ENCODE results near the gene MYO5B. TPM values are rescaled to one million over a fixed set of nuclear protein-coding genes. Genes with fewer than 3 reads are reported as not detected.
"Not testable (repeated sequence)": the region's sequence is repeated elsewhere in the genome, so short reads cannot be mapped to it uniquely, and the experiment has no call there.

Gene MYO5B
- total RNA-seq = under 1 TPM in 3 of 5 donors, not detected in 2; 0.09 to 0.72 (median 0.50) TPM
- total RNA-seq (2013) = 0.39 TPM
- total RNA-seq = 0 to 3.4 (median 0.23) reads per million in 29 experiments

DNA sequence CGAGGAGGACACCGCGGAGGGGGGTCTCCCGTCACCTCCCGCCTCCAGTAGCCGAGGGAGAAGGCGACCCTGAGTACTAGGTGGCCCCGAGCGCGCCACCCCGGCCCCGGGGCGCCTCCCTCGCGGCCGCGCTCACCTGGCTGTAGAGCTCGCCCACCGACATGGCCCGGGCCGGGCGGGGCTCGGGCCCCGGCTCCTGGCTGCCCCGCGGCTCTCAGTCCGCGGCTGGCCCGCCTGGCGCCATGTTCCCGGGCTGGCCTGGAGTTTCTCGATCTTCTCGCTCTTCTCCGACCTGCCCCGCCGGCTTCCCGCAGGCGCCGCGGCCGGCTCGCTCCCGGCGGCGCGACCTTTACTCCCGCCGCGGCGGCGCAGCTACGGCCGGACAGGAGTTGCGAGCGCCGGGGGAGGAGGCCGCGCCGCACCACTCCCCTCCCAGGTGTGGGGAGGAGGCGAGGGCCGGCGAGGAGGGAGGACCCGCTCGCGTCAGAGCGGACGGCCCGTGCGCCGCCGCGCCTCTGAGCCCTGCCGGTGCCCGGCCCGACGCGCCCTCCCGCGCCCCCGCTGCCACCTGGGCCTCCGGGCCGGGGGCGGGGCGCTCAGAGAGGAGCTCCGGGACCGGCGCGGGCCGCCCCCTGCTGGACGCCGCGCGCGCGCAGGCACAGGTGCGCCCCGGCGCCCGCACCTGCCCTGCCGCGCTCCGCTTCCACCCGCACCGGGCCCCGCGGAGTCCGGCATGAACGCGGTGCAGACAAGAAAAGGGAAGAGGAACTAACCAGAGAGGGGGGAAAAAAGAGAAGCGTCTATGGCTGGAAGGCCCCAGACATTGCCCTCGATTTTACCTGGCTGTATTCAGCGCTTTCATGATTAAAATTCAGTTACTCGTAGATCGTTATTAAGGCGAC, at the start of gene MYO5B:
TSS of gene MYO5B (minus strand) at position 517 of the 902 bp plus-strand sequence. CDS start at position 163, 354 bp downstream.
- no peaks in the 10 kb centered on the region for H3K36me3 ChIP-seq (ENCODE audit: control insufficient read depth in 2 of 2, extremely low read depth in 1 of 2, insufficient read depth in 1 of 2, low read length in 1 of 2)
- Mint-ChIP-seq H3K27ac (no peak within 1 kb of the TSS), H3K36me3 (no peaks in the 10 kb centered on the region), H3K4me1 (peaks cover 11 to 22% (median 16%) of the 10 kb centered on the region in 3 donors), H3K4me3 (peak within 1 kb of the TSS; percentile 57 to 71 (median 64)), H3K9me3 (no peaks in the 10 kb centered on the region), H3K27me3 (peaks cover 56 to 69% of the 10 kb centered on the region in 2 donors)
- DNase-seq (peak in 30 of 35 experiments; percentile 4 to 61 (median 26)), ATAC-seq (replicated peaks in 1 of 4) (peak; percentile 74 to 94 (median 90))
- POLR2A ChIA-PET = interaction anchor here in 1 of 2 donors (0.6 kb wide), 1 partner anchor 912 kb away, joined by 6 read pairs; no protein-coding TSS in a partner anchor
- H3K27me3 ChIP-seq (replicated peaks in 1 of 2; ENCODE audit: control insufficient read depth in 2 of 2, extremely low read depth in 1 of 2, insufficient read depth in 2 of 2, low read length in 1 of 2) = peaks cover 25 to 43% of the 10 kb centered on the region in 2 experiments
- H3K27ac ChIP-seq (ENCODE audit: low read length) = no peak within 1 kb of the TSS
- H3K4me3 ChIP-seq (ENCODE audit: control insufficient read depth in 1 of 2, extremely low read depth in 1 of 2, low read length in 1 of 2) = peak within 1 kb of the TSS in 1 of 2 donors; percentile 51
- WGBS (ENCODE audit: insufficient coverage) = 2% methylated on average over 101 of the region's 115 CpGs
- no peaks in the 10 kb centered on the region for H3K9me3 ChIP-seq
- peaks cover 2 to 19% of the 10 kb centered on the region in 2 experiments for H3K4me1 ChIP-seq (ENCODE audit: control insufficient read depth in 1 of 2, extremely low read depth in 1 of 2, insufficient read depth in 2 of 2, low read length in 2 of 2)
- CTCF ChIA-PET = interaction anchor here (0.7 to 1.2 kb wide), 2 partner anchors 9 to 67 kb away, joined by 3 to 8 read pairs; no protein-coding TSS in a partner anchor

DNA sequence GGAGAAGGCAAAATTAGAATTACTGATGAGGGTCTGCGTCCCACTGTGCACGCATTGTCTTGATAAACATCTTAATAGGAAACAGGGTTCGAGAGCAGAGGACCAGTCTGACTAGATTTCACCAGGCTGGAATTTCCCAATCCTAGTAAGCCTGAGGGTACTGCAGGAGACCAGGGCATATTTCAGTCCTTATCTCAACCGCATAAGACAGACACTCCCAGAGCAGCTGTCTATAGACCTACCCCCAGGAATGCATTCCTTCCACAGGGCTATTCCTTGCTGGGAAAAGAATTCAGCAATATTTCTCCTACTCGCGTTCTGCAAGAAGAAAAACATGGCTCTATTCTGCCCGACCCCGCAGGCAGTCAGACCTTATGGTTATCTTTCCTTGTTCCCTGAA, 46.8 kb upstream of the MYO5B start:
- H3K4me3 Mint-ChIP-seq; H3K36me3 ChIP-seq (ENCODE audit: control insufficient read depth in 2 of 2, extremely low read depth in 1 of 2, insufficient read depth in 1 of 2, low read length in 1 of 2); DNase-seq; H3K4me1 ChIP-seq (ENCODE audit: control insufficient read depth in 1 of 2, extremely low read depth in 1 of 2, insufficient read depth in 2 of 2, low read length in 2 of 2); H3K4me1 Mint-ChIP-seq; H3K4me3 ChIP-seq (ENCODE audit: control insufficient read depth in 1 of 2, extremely low read depth in 1 of 2, low read length in 1 of 2); H3K27ac ChIP-seq (ENCODE audit: low read length); ATAC-seq (replicated peaks in 1 of 4); H3K36me3 Mint-ChIP-seq; H3K27ac Mint-ChIP-seq; H3K9me3 ChIP-seq; CTCF ChIA-PET; POLR2A ChIA-PET; H3K27me3 Mint-ChIP-seq; H3K27me3 ChIP-seq (replicated peaks in 1 of 2; ENCODE audit: control insufficient read depth in 2 of 2, extremely low read depth in 1 of 2, insufficient read depth in 2 of 2, low read length in 1 of 2): not testable (repeated sequence)
- peaks cover 7 to 24% (median 13%) of the 10 kb centered on the region in 3 donors for H3K9me3 Mint-ChIP-seq
- 87% methylated on average over 7 of the region's 8 CpGs for WGBS (ENCODE audit: insufficient coverage)

DNA sequence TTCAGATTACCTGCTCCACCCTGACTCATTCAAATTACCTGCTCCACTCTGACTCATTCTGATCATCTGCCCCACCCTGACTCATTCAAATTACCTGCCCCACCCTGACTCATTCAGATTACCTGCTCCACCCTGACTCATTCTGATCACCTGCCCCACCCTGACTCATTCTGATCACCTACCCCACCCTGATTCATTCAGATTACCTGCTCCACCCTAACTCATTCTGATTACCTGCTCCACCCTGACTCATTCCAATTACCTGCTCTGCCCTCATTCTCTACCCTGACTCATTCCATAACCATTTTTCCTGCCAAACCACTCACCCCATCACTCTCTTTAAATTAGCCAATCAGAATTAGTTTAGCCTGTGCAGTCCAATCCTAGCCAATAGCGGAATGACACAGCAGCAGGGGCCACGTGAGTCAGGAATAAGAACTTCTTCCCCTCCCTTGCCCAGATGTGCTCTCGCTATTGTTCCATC, 45.2 kb upstream of the MYO5B start:
- ATAC-seq (replicated peaks in 1 of 4) = peak in 1 of 4 experiments; percentile 40
- CTCF ChIA-PET = no interaction called here
- H3K4me3 ChIP-seq (ENCODE audit: control insufficient read depth in 1 of 2, extremely low read depth in 1 of 2, low read length in 1 of 2) = no peak overlapping the region
- POLR2A ChIA-PET = no interaction called here
- 100% methylated on average over 1 of the region's 3 CpGs for WGBS (ENCODE audit: insufficient coverage)
- H3K9me3 ChIP-seq = no peaks in the 10 kb centered on the region
- peaks cover 0 to 6% (median 0%) of the 10 kb centered on the region in 3 donors for H3K4me1 Mint-ChIP-seq
- H3K9me3 Mint-ChIP-seq = peaks cover 7 to 24% (median 13%) of the 10 kb centered on the region in 3 donors
- no peak for DNase-seq
- H3K27me3 ChIP-seq (replicated peaks in 1 of 2; ENCODE audit: control insufficient read depth in 2 of 2, extremely low read depth in 1 of 2, insufficient read depth in 2 of 2, low read length in 1 of 2) = no peaks in the 10 kb centered on the region
- H3K36me3 Mint-ChIP-seq = peaks cover 10% of the 10 kb centered on the region
- no peak overlapping the region for H3K27ac ChIP-seq (ENCODE audit: low read length)
- no peak overlapping the region for H3K27ac Mint-ChIP-seq
- no peak overlapping the region for H3K4me3 Mint-ChIP-seq
- no peaks in the 10 kb centered on the region for H3K4me1 ChIP-seq (ENCODE audit: control insufficient read depth in 1 of 2, extremely low read depth in 1 of 2, insufficient read depth in 2 of 2, low read length in 2 of 2)
- no peaks in the 10 kb centered on the region for H3K36me3 ChIP-seq (ENCODE audit: control insufficient read depth in 2 of 2, extremely low read depth in 1 of 2, insufficient read depth in 1 of 2, low read length in 1 of 2)
- H3K27me3 Mint-ChIP-seq = peaks cover 0 to 9% of the 10 kb centered on the region in 2 donors

DNA sequence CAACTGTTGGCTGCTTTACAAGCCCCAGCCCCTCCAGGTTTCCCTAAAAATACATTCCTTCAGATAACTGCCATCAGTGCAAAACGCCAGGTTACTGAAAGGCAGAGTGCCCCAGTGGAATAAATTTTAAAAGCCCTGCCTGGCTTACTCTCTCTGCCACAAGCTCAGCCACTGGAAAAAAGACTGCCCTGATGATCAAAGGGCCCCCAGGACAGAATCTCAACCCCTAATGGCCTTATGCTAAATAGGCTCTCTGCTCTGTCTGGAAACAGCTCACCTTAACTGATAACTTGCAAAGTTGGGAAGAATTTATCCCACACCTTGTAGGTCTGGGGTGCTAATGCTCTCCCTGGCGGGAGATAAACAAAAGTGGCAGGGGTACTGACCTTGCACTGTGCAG, 37.5 kb upstream of the MYO5B start:
- Histone ChIP-seq H3K36me3 (ENCODE audit: control insufficient read depth in 2 of 2, extremely low read depth in 1 of 2, insufficient read depth in 1 of 2, low read length in 1 of 2) (no peaks in the 10 kb centered on the region), H3K9me3 (no peaks in the 10 kb centered on the region), H3K4me1 (ENCODE audit: control insufficient read depth in 1 of 2, extremely low read depth in 1 of 2, insufficient read depth in 2 of 2, low read length in 2 of 2) (no peaks in the 10 kb centered on the region), H3K27me3 (replicated peaks in 1 of 2; ENCODE audit: control insufficient read depth in 2 of 2, extremely low read depth in 1 of 2, insufficient read depth in 2 of 2, low read length in 1 of 2) (peaks cover 0 to 7% of the 10 kb centered on the region in 2 experiments), H3K27ac (ENCODE audit: low read length) (no peak overlapping the region), H3K4me3 (ENCODE audit: control insufficient read depth in 1 of 2, extremely low read depth in 1 of 2, low read length in 1 of 2) (no peak overlapping the region)
- ATAC-seq (replicated peaks in 1 of 4) = no peak
- no peaks in the 10 kb centered on the region for H3K9me3 Mint-ChIP-seq
- no peaks in the 10 kb centered on the region for H3K36me3 Mint-ChIP-seq
- CTCF ChIA-PET = no interaction called here
- no peak overlapping the region for H3K4me3 Mint-ChIP-seq
- WGBS (ENCODE audit: insufficient coverage) = 57% methylated on average over 2 of the region's 2 CpGs
- H3K27me3 Mint-ChIP-seq = peaks cover 10 to 21% of the 10 kb centered on the region in 2 donors
- no peaks in the 10 kb centered on the region for H3K4me1 Mint-ChIP-seq
- no peak overlapping the region for H3K27ac Mint-ChIP-seq
- DNase-seq = no peak
- POLR2A ChIA-PET = no interaction called here

DNA sequence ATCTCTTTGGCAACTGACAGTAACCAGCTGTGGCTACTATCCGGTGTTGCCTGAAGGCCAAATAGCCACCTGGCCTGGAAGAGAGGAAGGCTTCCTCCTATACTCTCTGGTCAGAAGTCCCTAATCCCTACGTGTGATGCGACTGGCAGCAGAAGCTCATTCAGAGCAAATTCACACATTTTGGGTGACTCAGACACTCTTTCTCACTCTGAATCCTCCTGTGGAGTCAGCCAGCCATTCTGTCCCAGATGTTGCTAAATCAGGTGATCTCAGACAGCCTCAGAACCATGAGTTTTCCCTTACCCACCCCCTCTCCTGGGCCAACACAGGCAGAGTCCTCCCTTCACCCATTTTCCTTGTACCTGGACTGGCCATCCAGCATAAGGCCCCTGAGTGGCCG, 36.7 kb upstream of the MYO5B start:
- Mint-ChIP-seq H3K4me1 (no peaks in the 10 kb centered on the region), H3K36me3 (no peaks in the 10 kb centered on the region), H3K4me3 (no peak overlapping the region), H3K27ac (no peak overlapping the region), H3K9me3 (no peaks in the 10 kb centered on the region), H3K27me3 (peaks cover 10 to 21% of the 10 kb centered on the region in 2 donors)
- Histone ChIP-seq H3K9me3 (no peaks in the 10 kb centered on the region), H3K27ac (ENCODE audit: low read length) (no peak overlapping the region), H3K4me3 (ENCODE audit: control insufficient read depth in 1 of 2, extremely low read depth in 1 of 2, low read length in 1 of 2) (no peak overlapping the region), H3K36me3 (ENCODE audit: control insufficient read depth in 2 of 2, extremely low read depth in 1 of 2, insufficient read depth in 1 of 2, low read length in 1 of 2) (no peaks in the 10 kb centered on the region), H3K4me1 (ENCODE audit: control insufficient read depth in 1 of 2, extremely low read depth in 1 of 2, insufficient read depth in 2 of 2, low read length in 2 of 2) (no peaks in the 10 kb centered on the region), H3K27me3 (replicated peaks in 1 of 2; ENCODE audit: control insufficient read depth in 2 of 2, extremely low read depth in 1 of 2, insufficient read depth in 2 of 2, low read length in 1 of 2) (peaks cover 0 to 7% of the 10 kb centered on the region in 2 experiments)
- 47% methylated on average over 4 of the region's 4 CpGs for WGBS (ENCODE audit: insufficient coverage)
- ATAC-seq (replicated peaks in 1 of 4) (no peak), DNase-seq (no peak)
- ChIA-PET CTCF (no interaction called here), POLR2A (no interaction called here)

DNA sequence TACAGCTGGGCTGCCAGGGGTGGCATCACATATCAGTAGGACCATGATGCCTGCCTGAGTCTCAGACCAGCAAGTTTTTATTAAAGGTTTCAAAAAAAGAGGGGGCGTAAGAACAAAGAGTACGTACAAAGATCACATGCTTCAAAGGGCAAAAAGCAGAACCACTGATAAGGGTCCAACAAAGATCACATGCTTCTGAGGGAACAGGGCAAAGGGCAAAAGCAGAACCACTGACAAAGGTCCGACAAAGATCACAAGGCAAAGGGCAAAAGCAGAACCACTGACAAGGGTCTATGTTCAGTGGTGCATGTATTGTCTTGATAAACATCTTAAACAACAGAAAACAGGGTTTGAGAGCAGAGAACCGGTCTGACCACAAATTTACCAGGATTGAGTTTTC, 25.3 kb upstream of the MYO5B start:
- H3K4me3 ChIP-seq (ENCODE audit: control insufficient read depth in 1 of 2, extremely low read depth in 1 of 2, low read length in 1 of 2); POLR2A ChIA-PET; H3K27ac ChIP-seq (ENCODE audit: low read length); H3K4me1 Mint-ChIP-seq; DNase-seq; H3K36me3 ChIP-seq (ENCODE audit: control insufficient read depth in 2 of 2, extremely low read depth in 1 of 2, insufficient read depth in 1 of 2, low read length in 1 of 2); H3K4me1 ChIP-seq (ENCODE audit: control insufficient read depth in 1 of 2, extremely low read depth in 1 of 2, insufficient read depth in 2 of 2, low read length in 2 of 2); ATAC-seq (replicated peaks in 1 of 4); H3K36me3 Mint-ChIP-seq; CTCF ChIA-PET; H3K4me3 Mint-ChIP-seq; H3K9me3 ChIP-seq; H3K27ac Mint-ChIP-seq: not testable (repeated sequence)
- Mint-ChIP-seq H3K27me3 (peaks cover 22 to 35% of the 10 kb centered on the region in 2 donors), H3K9me3 (peaks cover 0 to 19% (median 10%) of the 10 kb centered on the region in 3 donors)
- H3K27me3 ChIP-seq (replicated peaks in 1 of 2; ENCODE audit: control insufficient read depth in 2 of 2, extremely low read depth in 1 of 2, insufficient read depth in 2 of 2, low read length in 1 of 2) = peaks cover 0 to 16% of the 10 kb centered on the region in 2 experiments
- WGBS (ENCODE audit: insufficient coverage) = 92% methylated on average over 4 of the region's 4 CpGs
